Hematopoietic multipotent progenitor cell (in vitro differentiated cells): Measurements from ENCODE around the gene TMCC3. TPM values are rescaled to one million over a fixed set of nuclear protein-coding genes. Genes with fewer than 3 reads are reported as not detected.
"Not testable (repeated sequence)": the region's sequence is repeated elsewhere in the genome, so short reads cannot be mapped to it uniquely, and the experiment has no call there.

Source experiments
- DNase-seq, 3 donors: peaks; one replicate each; pipeline ENCODE4 v3.0.0-alpha.2; 2011 to 2015; ENCODE audit warnings: low read depth in 2 of 3, low spot score in 2 of 3
- total RNA-seq: library from RNA; depleted of rRNA; stranded (reverse); fragments of >200 nt; gene quantifications from one replicate; pipeline ENCODE4 v1.2.3, GENCODE V29; 2012

TMCC3 gene
- total RNA-seq, 1 donor: 0.81 TPM

- DNase-seq: no peak
Measured at GRCh38 chr12:94575645-94576403, 74.5 kb downstream of the TMCC3 start.

DNA sequence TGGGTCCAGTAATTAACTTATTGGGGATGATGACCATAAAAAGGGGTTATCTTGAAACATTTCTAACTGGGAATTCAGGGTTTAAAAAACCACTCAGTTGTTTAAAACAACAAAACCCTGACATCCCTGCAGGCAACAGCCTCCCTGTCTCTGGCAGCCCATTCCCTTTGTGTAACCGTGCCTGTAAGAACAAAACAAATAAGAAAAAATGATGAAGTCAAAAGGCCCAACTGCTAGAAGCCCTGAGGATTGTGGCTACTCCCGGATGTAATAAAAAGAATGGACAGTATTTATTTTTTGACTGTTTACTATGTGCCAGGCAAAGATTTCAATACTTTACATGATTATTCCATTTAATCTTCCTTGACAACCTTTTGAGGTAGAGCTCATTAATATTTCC is 75.3 kb downstream of the TMCC3 start:
- no peak for DNase-seq

- no peak for DNase-seq
Measured at GRCh38 chr12:94571556-94571955, 78.8 kb downstream of the TMCC3 start.

DNA sequence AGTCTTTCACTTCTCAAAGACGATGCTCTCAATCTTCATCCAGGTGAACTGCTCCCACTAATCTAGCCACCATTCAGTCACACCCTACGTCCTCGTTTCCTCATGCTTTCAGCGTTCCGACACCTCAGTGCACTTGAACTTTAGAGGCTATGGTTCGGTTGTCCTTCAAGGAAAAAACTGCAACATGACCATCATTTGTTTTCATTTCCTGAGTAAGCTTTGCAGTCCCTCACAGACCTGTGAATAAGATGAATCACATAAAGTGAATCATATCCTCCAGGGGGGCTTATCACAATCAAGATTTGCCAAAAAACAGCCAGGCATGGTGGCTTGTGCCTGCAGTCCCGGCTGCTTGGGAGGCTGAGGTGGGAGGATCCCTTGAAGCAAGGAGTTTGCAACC is 80.2 kb downstream of the TMCC3 start:
- DNase-seq: no peak

- no peak for DNase-seq
Measured at GRCh38 chr12:94567761-94568160, 82.6 kb downstream of the TMCC3 start.

DNA sequence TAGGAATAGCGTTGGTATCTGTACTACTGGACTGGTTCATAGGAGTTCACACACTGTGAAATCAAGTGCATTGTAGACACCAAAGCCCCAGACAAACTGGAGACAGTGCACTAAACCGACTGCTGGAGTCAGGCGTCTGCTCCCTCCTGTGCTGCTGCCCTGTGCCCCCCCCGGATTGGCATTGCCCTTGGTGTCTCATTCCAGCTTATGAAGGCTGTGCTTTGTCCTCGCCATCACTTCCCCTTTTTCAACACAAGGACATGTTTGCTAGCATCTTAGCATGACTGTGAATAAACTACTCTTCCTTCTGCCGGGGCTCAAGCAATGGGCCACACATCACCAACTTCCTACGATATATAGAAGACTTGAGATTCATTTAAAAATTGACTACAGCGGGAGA is 84.0 kb downstream of the TMCC3 start:
- DNase-seq: peak in 2 of 3 donors; percentile 26 to 78

GRCh38 chr12:94565683-94566082 is 84.7 kb downstream of the TMCC3 start:
- no peak for DNase-seq

- no peak for DNase-seq
Measured at GRCh38 chr12:94563286-94563685, 87.1 kb downstream of the TMCC3 start.

- no peak for DNase-seq
Measured at GRCh38 chr12:94561943-94562411, 88.4 kb downstream of the TMCC3 start.

- peak in 2 of 3 donors; percentile 32 to 42 for DNase-seq
Measured at GRCh38 chr12:94560431-94561221, 89.7 kb downstream of the TMCC3 start.

GRCh38 chr12:94558612-94559011 is 91.7 kb downstream of the TMCC3 start:
- DNase-seq: no peak

GRCh38 chr12:94557746-94558295 is 92.5 kb downstream of the TMCC3 start:
- no peak for DNase-seq

GRCh38 chr12:94555687-94556086 is 94.7 kb downstream of the TMCC3 start:
- no peak for DNase-seq

DNA sequence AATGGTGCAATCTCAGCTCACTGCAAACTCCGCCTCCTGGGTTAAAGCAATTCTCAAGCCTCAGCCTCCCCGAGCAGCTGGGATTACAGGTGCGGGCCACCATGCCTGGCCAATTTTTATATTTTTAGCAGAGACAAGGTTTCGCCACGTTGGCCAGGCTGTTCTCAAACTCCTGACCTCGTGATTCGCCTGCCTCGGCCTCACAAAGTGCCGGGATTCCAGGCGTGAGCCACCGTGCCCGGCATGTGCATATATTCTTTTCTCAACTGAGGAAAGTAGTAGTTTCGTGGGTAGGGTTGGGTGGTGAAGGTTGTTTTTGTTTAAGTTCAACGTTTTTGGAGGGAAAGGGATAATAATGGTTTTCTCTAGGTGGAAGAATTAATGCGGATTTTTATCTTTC is 96.5 kb downstream of the TMCC3 start:
- DNase-seq: no peak

DNA sequence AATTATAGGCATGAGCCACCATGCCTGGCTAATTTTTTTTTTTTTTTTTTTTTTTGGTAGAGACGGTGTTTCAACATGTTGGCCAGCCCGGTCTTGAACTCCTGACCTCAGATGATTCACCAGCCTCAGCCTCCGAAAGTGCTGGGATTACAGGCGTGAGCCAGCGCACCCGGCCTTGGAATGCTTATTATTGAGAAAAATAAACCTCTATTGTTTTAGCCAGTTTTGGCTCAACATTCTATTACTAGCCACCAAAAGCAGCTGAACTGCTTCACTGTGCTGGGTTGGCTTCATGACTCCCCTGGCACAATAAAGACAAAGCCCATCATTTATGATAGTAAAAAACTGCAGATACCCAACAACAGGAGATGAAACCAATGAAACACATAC is 97.2 kb downstream of the TMCC3 start:
- no peak for DNase-seq

DNA sequence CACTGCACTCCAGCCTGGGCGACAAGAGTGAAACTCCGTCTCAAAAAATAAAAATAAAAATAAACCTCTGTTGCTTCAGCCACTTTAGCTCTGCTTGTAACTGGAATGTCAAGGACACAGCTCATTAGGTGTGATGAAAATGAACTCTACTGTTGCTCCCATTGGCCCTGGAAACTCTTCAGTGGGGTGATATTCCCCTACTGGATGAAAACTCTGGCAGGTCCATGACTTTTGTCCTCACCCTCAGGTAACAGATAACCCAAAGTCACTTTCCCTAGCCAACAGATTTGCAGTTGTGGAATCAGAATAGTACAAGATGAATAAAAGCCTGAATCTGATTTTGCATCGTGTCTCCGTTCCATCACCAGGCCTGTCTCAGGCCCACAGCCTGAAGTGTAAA is 98.5 kb downstream of the TMCC3 start:
- DNase-seq: no peak

DNA sequence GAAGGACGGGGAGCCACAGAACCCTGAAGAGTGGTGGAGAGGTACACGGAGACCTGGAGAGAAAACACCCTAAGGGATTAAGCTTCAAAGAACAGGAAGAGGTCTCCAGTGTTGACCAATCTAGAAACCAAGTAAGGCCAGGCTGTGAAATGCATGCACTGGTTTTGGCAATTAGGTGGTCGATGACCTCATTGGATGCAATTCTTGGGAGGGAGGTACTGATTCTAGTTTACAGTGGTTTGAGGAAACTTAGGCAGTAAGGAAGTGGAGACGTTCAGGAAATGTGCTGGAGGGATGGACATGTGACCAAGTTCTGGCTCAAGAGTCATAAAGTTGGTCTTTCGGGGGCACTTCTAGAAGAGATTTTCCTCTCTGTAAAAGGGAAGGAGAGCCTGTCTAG is 99.4 kb downstream of the TMCC3 start:
- no peak for DNase-seq

DNA sequence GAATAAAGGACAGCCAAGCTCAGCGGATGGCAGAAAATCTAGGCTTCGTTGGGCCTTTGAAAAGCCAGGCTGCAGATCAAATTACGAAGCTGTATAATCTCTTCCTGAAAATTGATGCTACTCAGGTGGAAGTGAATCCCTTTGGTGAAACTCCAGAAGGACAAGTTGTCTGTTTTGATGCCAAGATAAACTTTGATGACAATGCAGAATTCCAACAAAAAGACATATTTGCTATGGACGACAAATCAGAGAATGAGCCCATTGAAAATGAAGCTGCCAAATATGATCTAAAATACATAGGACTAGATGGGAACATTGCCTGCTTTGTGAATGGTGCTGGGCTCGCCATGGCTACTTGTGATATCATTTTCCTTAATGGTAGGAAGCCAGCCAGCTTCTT is 101.5 kb downstream of the TMCC3 start:
- DNase-seq: not testable (repeated sequence)

GRCh38 chr12:94545935-94546771 is 104.2 kb downstream of the TMCC3 start:
- peak in 2 of 3 donors; percentile 53 to 73 for DNase-seq

GRCh38 chr12:94544355-94544754 is 106.0 kb downstream of the TMCC3 start:
- DNase-seq: no peak

DNA sequence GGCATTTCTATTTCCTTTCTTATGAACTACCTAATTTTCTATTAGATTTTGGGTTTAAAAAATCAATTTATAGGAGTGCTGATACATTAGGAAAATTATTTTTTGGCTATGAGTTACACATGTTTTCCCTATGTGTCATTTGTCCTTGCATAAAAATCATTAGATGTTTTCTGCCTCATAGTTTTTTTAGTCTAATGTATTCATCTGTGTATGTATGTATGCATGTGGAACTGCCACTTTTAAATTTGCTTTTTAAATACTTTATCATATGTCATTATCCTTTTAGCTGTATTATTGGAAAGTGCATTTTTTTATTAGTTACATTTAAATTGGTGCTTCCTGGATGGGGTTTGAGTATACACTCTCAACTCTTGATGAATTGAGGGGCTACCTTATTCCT is 112.0 kb downstream of the TMCC3 start:
- DNase-seq: no peak
